Mammary epithelial cell (primary cell): ENCODE results near the gene STAT3.

ENCODE experiments used
- EZH2 ChIP-seq: IDR thresholded peaks from 2 replicates; pipeline ENCODE4 v1.6.1; 2012; ENCODE audit warnings: low read length, inconsistent platforms, borderline replicate concordance
- TF ChIP-seq, protein P1 (sequence below), 2 donors: IDR thresholded peaks in 1 of 2; conservative IDR thresholded peaks in 1 of 2; 2 replicates each; pipeline ENCODE4 v1.5.1; 2011 to 2012; ENCODE audit warnings: inconsistent platforms in 2 of 2, low read length in 2 of 2, mild to moderate bottlenecking in 2 of 2, control low read depth in 1 of 2, low read depth in 1 of 2; ENCODE audit not compliant: insufficient read depth in 1 of 2; ENCODE audit errors: extremely low read depth in 1 of 2

DNA sequence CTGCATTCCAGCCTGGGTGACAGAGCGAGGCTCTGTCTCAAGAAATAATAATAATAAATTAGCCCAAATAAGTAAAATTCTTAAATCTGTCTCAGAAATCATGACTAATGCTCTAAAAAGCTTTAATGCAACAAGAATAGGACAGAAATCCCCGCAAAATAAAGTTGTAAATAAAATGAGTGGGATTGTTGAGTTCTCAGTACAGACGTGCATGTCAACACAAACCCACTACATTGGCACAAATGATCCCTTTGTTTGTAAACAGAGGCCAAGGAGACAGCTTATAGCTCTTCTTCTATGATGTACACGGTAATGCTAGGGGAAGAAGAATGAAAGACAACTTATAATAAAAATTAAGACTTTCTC, 118.1 kb downstream of the STAT3 start:
- TF ChIP-seq, protein P1, sequence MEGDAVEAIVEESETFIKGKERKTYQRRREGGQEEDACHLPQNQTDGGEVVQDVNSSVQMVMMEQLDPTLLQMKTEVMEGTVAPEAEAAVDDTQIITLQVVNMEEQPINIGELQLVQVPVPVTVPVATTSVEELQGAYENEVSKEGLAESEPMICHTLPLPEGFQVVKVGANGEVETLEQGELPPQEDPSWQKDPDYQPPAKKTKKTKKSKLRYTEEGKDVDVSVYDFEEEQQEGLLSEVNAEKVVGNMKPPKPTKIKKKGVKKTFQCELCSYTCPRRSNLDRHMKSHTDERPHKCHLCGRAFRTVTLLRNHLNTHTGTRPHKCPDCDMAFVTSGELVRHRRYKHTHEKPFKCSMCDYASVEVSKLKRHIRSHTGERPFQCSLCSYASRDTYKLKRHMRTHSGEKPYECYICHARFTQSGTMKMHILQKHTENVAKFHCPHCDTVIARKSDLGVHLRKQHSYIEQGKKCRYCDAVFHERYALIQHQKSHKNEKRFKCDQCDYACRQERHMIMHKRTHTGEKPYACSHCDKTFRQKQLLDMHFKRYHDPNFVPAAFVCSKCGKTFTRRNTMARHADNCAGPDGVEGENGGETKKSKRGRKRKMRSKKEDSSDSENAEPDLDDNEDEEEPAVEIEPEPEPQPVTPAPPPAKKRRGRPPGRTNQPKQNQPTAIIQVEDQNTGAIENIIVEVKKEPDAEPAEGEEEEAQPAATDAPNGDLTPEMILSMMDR (conservative IDR thresholded peaks at IDR 0.05 in 1 of 2, IDR thresholded peaks at IDR 0.05 in 1 of 2; ENCODE audit: extremely low read depth in 1 of 2, insufficient read depth in 1 of 2, low read depth in 1 of 2, low read length in 2 of 2), result no peak
- no peak for TF ChIP-seq EZH2
